Lower leg skin (tissue), 3 donors: Measurements from ENCODE around the gene NFIA.

Experiments used
- CTCF ChIP-seq, 3 donors: fragments of 450-650 bp; IDR thresholded peaks; one replicate each; pipeline ENCODE4 v1.5.1; 2016; ENCODE audit warnings: antibody characterized with exemption in 3 of 3, mild to moderate bottlenecking in 3 of 3, moderate library complexity in 2 of 3
- POLR2A ChIP-seq, 2 donors: fragments of 450-650 bp; IDR thresholded peaks; one replicate each; pipeline ENCODE4 v1.6.1; 2016 to 2017; ENCODE audit warnings: antibody characterized with exemption in 2 of 2, mild to moderate bottlenecking in 1 of 2, moderate library complexity in 1 of 2

- no peak for TF ChIP-seq CTCF (IDR thresholded peaks at IDR 0.05)
- TF ChIP-seq POLR2A (IDR thresholded peaks at IDR 0.05) = no peak
Observed at GRCh38 chr1:61058483-61059245, 23.7 kb upstream of the NFIA start.
